Regular cardiac myocyte (primary cell): ENCODE measurements around the gene HDAC10. TPM values are rescaled to one million over a fixed set of nuclear protein-coding genes. Genes with fewer than 3 reads are reported as not detected.

Source experiments
- total RNA-seq: library from RNA; depleted of rRNA; stranded (reverse); fragments of >200 nt; gene quantifications from 2 replicates; pipeline ENCODE4 v1.2.3, GENCODE V29; 2014

HDAC10 gene
- 14.6 and 20.3 TPM in 2 replicates for total RNA-seq

GRCh38 chr22:50250555-50251476, at the start of gene HDAC10:
HDAC10 (minus strand) TSS chr22:50251265; CDS start chr22:50251032, 233 bp downstream.

GRCh38 chr22:50269970-50270665, 19.1 kb upstream of the HDAC10 start, which contains the start of gene MAPK11:
MAPK11 (minus strand) TSS chr22:50270380; CDS start chr22:50270292, 88 bp downstream.

GRCh38 chr22:50261615-50262459, 10.8 kb upstream of the HDAC10 start, which contains the start of gene MAPK12:
MAPK12 (minus strand) TSS chr22:50261683; CDS start chr22:50261509, 174 bp downstream.

GRCh38 chr22:50244420-50245213, 6.4 kb downstream of the HDAC10 start, which contains the start of gene TUBGCP6:
TUBGCP6 (minus strand) TSS chr22:50245023; CDS start chr22:50244459, 564 bp downstream.

GRCh38 chr22:50200461-50201190, 50.4 kb downstream of the HDAC10 start, which contains the start of gene SELENOO:
SELENOO (plus strand) TSS chr22:50201011; CDS start chr22:50201037, 26 bp downstream.

Other genes with a start within 250 kb of the HDAC10 start
- gene IL17REL, start 238.5 kb downstream of the HDAC10 start, total RNA-seq = not detected in 2 replicates
- gene TTLL8, start 193.0 kb downstream of the HDAC10 start, total RNA-seq = not detected in 2 replicates
- gene MLC1, start 165.8 kb downstream of the HDAC10 start, total RNA-seq = 0.38 and 2.8 TPM in 2 replicates
- gene MOV10L1, start 161.3 kb downstream of the HDAC10 start, total RNA-seq = 1.5 and 5.1 TPM in 2 replicates
- gene PANX2, start 80.5 kb downstream of the HDAC10 start, total RNA-seq = 0.19 and 0.56 TPM in 2 replicates
- 12.7 and 27.2 TPM in 2 replicates for gene TRABD, start 65.4 kb downstream of the HDAC10 start, total RNA-seq
- gene SELENOO, start 50.3 kb downstream of the HDAC10 start, total RNA-seq = 15.8 and 20.9 TPM in 2 replicates
- gene TUBGCP6, start 6.2 kb downstream of the HDAC10 start, total RNA-seq = 28.2 and 29.3 TPM in 2 replicates
- 22.0 and 23.7 TPM in 2 replicates for gene MAPK12, start 10.4 kb upstream of the HDAC10 start, total RNA-seq
- 3.9 and 4.6 TPM in 2 replicates for gene MAPK11, start 19.1 kb upstream of the HDAC10 start, total RNA-seq
- gene PLXNB2, start 56.4 kb upstream of the HDAC10 start, total RNA-seq = 85.1 and 109 TPM in 2 replicates
- gene DENND6B, start 75.7 kb upstream of the HDAC10 start, total RNA-seq = 1.3 and 2.0 TPM in 2 replicates
- gene PPP6R2, start 92.1 kb upstream of the HDAC10 start, total RNA-seq = 45.9 and 57.1 TPM in 2 replicates
- gene SBF1, start 223.8 kb upstream of the HDAC10 start, total RNA-seq = 60.0 and 64.2 TPM in 2 replicates
- gene ADM2, start 230.3 kb upstream of the HDAC10 start, total RNA-seq = 0.58 and 1.1 TPM in 2 replicates
- gene MIOX, start 235.6 kb upstream of the HDAC10 start, total RNA-seq = under 0.01 TPM in 1 of 2 replicates, not detected in the other